ENCODE data around the gene ACTR3. TPM values are rescaled to one million over a fixed set of nuclear protein-coding genes. Genes with fewer than 3 reads are reported as not detected.
"Not testable (repeated sequence)": the region's sequence is repeated elsewhere in the genome, so short reads cannot be mapped to it uniquely, and the experiment has no call there.

The ACTR3 gene
- total RNA-seq, 1 experiment from 2014 or later = 340 TPM

GRCh38 chr2:113937501-113937900 is 47.6 kb downstream of the ACTR3 start:
- POLR2A ChIA-PET = no interaction called here
- Mint-ChIP-seq H3K36me3 (ENCODE audit: insufficient read depth, unreplicated experiment) (peaks cover 70% of the 10 kb centered on the region), H3K4me3 (ENCODE audit: unreplicated experiment) (no peak overlapping the region), H3K27ac (ENCODE audit: unreplicated experiment) (no peak overlapping the region), H3K9me3 (ENCODE audit: unreplicated experiment) (peaks cover 17% of the 10 kb centered on the region), H3K4me1 (ENCODE audit: low read depth, unreplicated experiment) (peaks cover 6% of the 10 kb centered on the region), H3K27me3 (ENCODE audit: insufficient read depth, unreplicated experiment) (no peaks in the 10 kb centered on the region)
- no peaks in the 10 kb centered on the region; the same call in none of the 2 replicates for H3K36me3 ChIP-seq (ENCODE audit: control insufficient read depth, insufficient read depth, low read length)
- no peak overlapping the region for H3K4me3 ChIP-seq (ENCODE audit: low read depth, low read length)
- intact Hi-C loops (cut with micrococcal nuclease; ENCODE audit: unreplicated experiment) = no loop called here
- DNase-seq = no peak
- CTCF ChIA-PET = no interaction called here
- no peaks in the 10 kb centered on the region for H3K27me3 ChIP-seq (replicated peaks; ENCODE audit: control insufficient read depth, insufficient read depth, low read length)
- no TSS peak for BruUV-seq (replicated peaks)
- H3K9me3 ChIP-seq = peaks cover 9% of the 10 kb centered on the region
- no peaks in the 10 kb centered on the region for H3K4me1 ChIP-seq
- no peak for TF ChIP-seq CTCF (IDR thresholded peaks at IDR 0.05; ENCODE audit: insufficient read depth in 1 of 2, low read depth in 1 of 2, low read length in 1 of 2, severe bottlenecking in 1 of 2, unreplicated experiment in 1 of 2)

GRCh38 chr2:113940891-113941290 is 51.0 kb downstream of the ACTR3 start:
- Mint-ChIP-seq H3K4me1 (ENCODE audit: low read depth, unreplicated experiment) (peaks cover 6% of the 10 kb centered on the region), H3K4me3 (ENCODE audit: unreplicated experiment) (no peak overlapping the region), H3K27ac (ENCODE audit: unreplicated experiment) (no peak overlapping the region), H3K9me3 (ENCODE audit: unreplicated experiment) (peaks cover 24% of the 10 kb centered on the region), H3K27me3 (ENCODE audit: insufficient read depth, unreplicated experiment) (no peaks in the 10 kb centered on the region), H3K36me3 (ENCODE audit: insufficient read depth, unreplicated experiment) (peaks cover 42% of the 10 kb centered on the region)
- intact Hi-C loops (cut with micrococcal nuclease; ENCODE audit: unreplicated experiment) = no loop called here
- no peak for TF ChIP-seq CTCF (IDR thresholded peaks at IDR 0.05; ENCODE audit: insufficient read depth in 1 of 2, low read depth in 1 of 2, low read length in 1 of 2, severe bottlenecking in 1 of 2, unreplicated experiment in 1 of 2)
- Histone ChIP-seq H3K9me3 (peaks cover 9% of the 10 kb centered on the region), H3K27me3 (replicated peaks; ENCODE audit: control insufficient read depth, insufficient read depth, low read length) (no peaks in the 10 kb centered on the region), H3K36me3 (ENCODE audit: control insufficient read depth, insufficient read depth, low read length) (no peaks in the 10 kb centered on the region; the same call in 1 of the 2 replicates), H3K4me3 (ENCODE audit: low read depth, low read length) (no peak overlapping the region), H3K4me1 (no peaks in the 10 kb centered on the region)
- ChIA-PET POLR2A (no interaction called here), CTCF (no interaction called here)
- no TSS peak for BruUV-seq (replicated peaks)
- DNase-seq = no peak

GRCh38 chr2:113945784-113946183 is 55.9 kb downstream of the ACTR3 start:
- H3K9me3 ChIP-seq; H3K4me1 Mint-ChIP-seq (ENCODE audit: low read depth, unreplicated experiment); H3K4me1 ChIP-seq; H3K36me3 ChIP-seq (ENCODE audit: control insufficient read depth, insufficient read depth, low read length); intact Hi-C loops (cut with micrococcal nuclease; ENCODE audit: unreplicated experiment); H3K27me3 Mint-ChIP-seq (ENCODE audit: insufficient read depth, unreplicated experiment); BruUV-seq (replicated peaks); H3K27ac Mint-ChIP-seq (ENCODE audit: unreplicated experiment); H3K9me3 Mint-ChIP-seq (ENCODE audit: unreplicated experiment); POLR2A ChIA-PET; H3K4me3 ChIP-seq (ENCODE audit: low read depth, low read length); H3K4me3 Mint-ChIP-seq (ENCODE audit: unreplicated experiment); CTCF ChIA-PET; H3K27me3 ChIP-seq (replicated peaks; ENCODE audit: control insufficient read depth, insufficient read depth, low read length); DNase-seq: not testable (repeated sequence)
- H3K36me3 Mint-ChIP-seq (ENCODE audit: insufficient read depth, unreplicated experiment) = peaks cover 45% of the 10 kb centered on the region

GRCh38 chr2:113950906-113951305 is 61.0 kb downstream of the ACTR3 start:
- H3K4me3 Mint-ChIP-seq (ENCODE audit: unreplicated experiment); H3K9me3 Mint-ChIP-seq (ENCODE audit: unreplicated experiment); H3K36me3 ChIP-seq (ENCODE audit: control insufficient read depth, insufficient read depth, low read length); intact Hi-C loops (cut with micrococcal nuclease; ENCODE audit: unreplicated experiment); DNase-seq; H3K27me3 Mint-ChIP-seq (ENCODE audit: insufficient read depth, unreplicated experiment); H3K4me1 ChIP-seq; H3K27ac Mint-ChIP-seq (ENCODE audit: unreplicated experiment); POLR2A ChIA-PET; H3K9me3 ChIP-seq; CTCF ChIA-PET; H3K4me1 Mint-ChIP-seq (ENCODE audit: low read depth, unreplicated experiment); H3K27me3 ChIP-seq (replicated peaks; ENCODE audit: control insufficient read depth, insufficient read depth, low read length); BruUV-seq (replicated peaks); H3K4me3 ChIP-seq (ENCODE audit: low read depth, low read length): not testable (repeated sequence)
- H3K36me3 Mint-ChIP-seq (ENCODE audit: insufficient read depth, unreplicated experiment) = peaks cover 82% of the 10 kb centered on the region

Measured in Caco-2 (cell line).